ENCODE measurements around the gene PRKCA.

PRKCA gene

DNA sequence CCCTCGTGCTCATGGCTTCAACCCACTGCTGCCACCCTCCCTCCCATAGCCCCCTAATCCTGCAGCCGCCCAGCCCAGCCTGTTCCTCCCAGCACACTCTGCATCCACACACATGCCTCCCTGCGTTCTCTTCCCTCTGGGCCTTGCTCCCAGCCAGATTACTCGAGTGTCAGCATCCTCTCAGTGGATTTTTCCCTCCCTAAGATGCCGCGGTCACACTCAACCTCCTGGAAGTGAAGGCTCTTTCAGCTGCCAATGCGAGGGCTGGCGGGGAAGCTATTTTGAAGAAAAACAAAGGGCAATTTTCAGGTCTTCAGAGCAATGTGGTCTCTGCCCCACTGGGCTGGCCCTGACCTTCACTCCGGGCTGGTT, 509.3 kb downstream of the PRKCA start:
- DNase-seq (ENCODE audit: low read depth): no peak
- no peak for TF ChIP-seq CTCF (IDR thresholded peaks at IDR 0.05; ENCODE audit: low read depth, low read length, missing control alignments)
- no peak overlapping the region for H3K4me3 ChIP-seq (ENCODE audit: low read depth, low read length)

- no peak for DNase-seq (ENCODE audit: low read depth)
- no peak for TF ChIP-seq CTCF (IDR thresholded peaks at IDR 0.05; ENCODE audit: low read depth, low read length, missing control alignments)
- H3K4me3 ChIP-seq (ENCODE audit: low read depth, low read length): no peak overlapping the region
Observed at GRCh38 chr17:66812571-66812970, 510.2 kb downstream of the PRKCA start.

DNA sequence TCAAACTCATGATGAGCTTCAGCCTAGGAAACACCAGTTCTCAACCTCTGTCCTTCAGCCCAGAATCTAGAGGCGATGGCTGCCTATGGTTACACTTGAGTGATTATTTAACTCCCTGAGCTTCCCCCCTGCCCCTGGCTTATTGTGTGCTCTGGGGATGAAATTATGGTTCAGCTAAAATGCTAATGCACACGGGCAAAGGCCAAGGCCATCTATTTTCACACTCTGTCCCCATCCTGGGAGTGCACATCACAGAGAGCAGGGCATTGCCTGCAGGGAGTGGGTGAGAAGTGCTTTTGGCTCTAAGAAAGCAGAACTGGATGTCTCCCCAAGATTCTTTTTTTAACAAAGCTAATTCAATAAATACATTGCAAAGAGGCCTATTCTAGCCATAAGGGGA, 510.9 kb downstream of the PRKCA start:
- H3K4me3 ChIP-seq (ENCODE audit: low read depth, low read length): no peak overlapping the region
- TF ChIP-seq CTCF (IDR thresholded peaks at IDR 0.05; ENCODE audit: low read depth, low read length, missing control alignments): no peak
- DNase-seq (ENCODE audit: low read depth): no peak

- no peak for DNase-seq (ENCODE audit: low read depth)
- TF ChIP-seq CTCF (IDR thresholded peaks at IDR 0.05; ENCODE audit: low read depth, low read length, missing control alignments): no peak
- no peak overlapping the region for H3K4me3 ChIP-seq (ENCODE audit: low read depth, low read length)
Observed at GRCh38 chr17:66814026-66814425, 511.6 kb downstream of the PRKCA start.

GRCh38 chr17:66814570-66814969, 512.2 kb downstream of the PRKCA start:
- no peak for TF ChIP-seq CTCF (IDR thresholded peaks at IDR 0.05; ENCODE audit: low read depth, low read length, missing control alignments)
- H3K4me3 ChIP-seq (ENCODE audit: low read depth, low read length): no peak overlapping the region
- DNase-seq (ENCODE audit: low read depth): no peak

GRCh38 chr17:66817750-66818149, 515.3 kb downstream of the PRKCA start:
- H3K4me3 ChIP-seq (ENCODE audit: low read depth, low read length): no peak overlapping the region
- DNase-seq (ENCODE audit: low read depth): no peak
- TF ChIP-seq CTCF (IDR thresholded peaks at IDR 0.05; ENCODE audit: low read depth, low read length, missing control alignments): no peak

GRCh38 chr17:66819466-66819865, 517.1 kb downstream of the PRKCA start:
- H3K4me3 ChIP-seq (ENCODE audit: low read depth, low read length): no peak overlapping the region
- no peak for DNase-seq (ENCODE audit: low read depth)
- TF ChIP-seq CTCF (IDR thresholded peaks at IDR 0.05; ENCODE audit: low read depth, low read length, missing control alignments): no peak

Data from GM12864 (cell line).